ENCODE data around the gene TRPV4.

GRCh38 chr12:109813810-109814416 lies 19.3 kb downstream of the TRPV4 start:
- TF ChIP-seq POLR2A (IDR thresholded peaks at IDR 0.05) (no peak), CTCF (IDR thresholded peaks at IDR 0.05) (no peak)

Data from body of pancreas (tissue), 4 donors.